ENCODE data around the gene CAPN5. TPM values are rescaled to one million over a fixed set of nuclear protein-coding genes. Genes with fewer than 3 reads are reported as not detected.

The CAPN5 gene
- total RNA-seq, 1 experiment from 2014 or later, result 27.4 TPM

- Mint-ChIP-seq H3K36me3 (no peaks in the 10 kb centered on the region; the same call in 1 of the 2 replicates), H3K4me3 (no peak overlapping the region), H3K4me1 (peaks cover 7% of the 10 kb centered on the region), H3K27ac (peak overlapping the region; percentile 86; the same call in 1 of the 2 replicates), H3K9me3 (no peaks in the 10 kb centered on the region), H3K27me3 (ENCODE audit: low read depth) (no peaks in the 10 kb centered on the region)
- DNase-seq (ENCODE audit: low spot score) (peak; percentile 94), ATAC-seq (peak; percentile 92)
- ChIA-PET CTCF (interaction anchor here (0.5 to 3.9 kb wide), 60 partner anchors 9 to 546 kb away, joined by 3 to 126 read pairs (median 6); partner anchors contain the start of genes CAPN5, CLNS1A and MYO7A), POLR2A (interaction anchor here (0.5 to 1.0 kb wide), 3 partner anchors 25 to 44 kb away, joined by 3 to 5 read pairs (median 4); partner anchors contain the start of gene CAPN5)
- TF ChIP-seq TCF7 (CRISPR knock-in tag; IDR thresholded peaks at IDR 0.05; ENCODE audit: low read depth) (no peak), FOXP4 (CRISPR knock-in tag; IDR thresholded peaks at IDR 0.05) (0 out of 2 replicates have a peak, but pooled peaks have one; percentile 21), ETV6 (CRISPR knock-in tag; IDR thresholded peaks at IDR 0.05) (peak; percentile 66; the same call in 1 of the 2 replicates), MYBL2 (CRISPR knock-in tag; IDR thresholded peaks at IDR 0.05) (0 out of 2 replicates have a peak, but pooled peaks have one; percentile 17), JAZF1 (CRISPR knock-in tag; IDR thresholded peaks at IDR 0.05) (no peak), CTCF (IDR thresholded peaks at IDR 0.05) (peak; percentile 85), HMGXB4 (CRISPR knock-in tag; IDR thresholded peaks at IDR 0.05) (0 out of 2 replicates have a peak, but pooled peaks have one; percentile 16), CBFB (CRISPR knock-in tag; IDR thresholded peaks at IDR 0.05; ENCODE audit: low read depth) (0 out of 2 replicates have a peak, but pooled peaks have one; percentile 14)
Measured at GRCh38 chr11:77091146-77091940, 24.6 kb downstream of the CAPN5 start.

- Mint-ChIP-seq H3K36me3 (peaks cover 3% of the 10 kb centered on the region; the same call in 1 of the 2 replicates), H3K4me3 (no peak overlapping the region), H3K27ac (no peak overlapping the region), H3K9me3 (no peaks in the 10 kb centered on the region), H3K27me3 (ENCODE audit: low read depth) (no peaks in the 10 kb centered on the region), H3K4me1 (peaks cover 7% of the 10 kb centered on the region)
- CTCF ChIA-PET, result interaction anchor here (1.3 to 3.9 kb wide), 15 partner anchors 9 to 388 kb away, joined by 4 to 126 read pairs (median 24); partner anchors contain the start of genes CAPN5 and MYO7A
- DNase-seq (ENCODE audit: low spot score) (no peak), ATAC-seq (no peak)
- POLR2A ChIA-PET, result no interaction called here
- no peak for TF ChIP-seq HMGXB4 (CRISPR knock-in tag; IDR thresholded peaks at IDR 0.05)
- no peak for TF ChIP-seq PRRX2 (CRISPR knock-in tag; IDR thresholded peaks at IDR 0.05)
- no peak for TF ChIP-seq AFF4 (CRISPR knock-in tag; IDR thresholded peaks at IDR 0.05; ENCODE audit: borderline replicate concordance)
- TF ChIP-seq USF1 (CRISPR knock-in tag; IDR thresholded peaks at IDR 0.05), result no peak
- no peak for TF ChIP-seq ZNF512 (CRISPR knock-in tag; IDR thresholded peaks at IDR 0.05; ENCODE audit: borderline replicate concordance)
- TF ChIP-seq TP53 (CRISPR knock-in tag; IDR thresholded peaks at IDR 0.05), result no peak
- no peak for TF ChIP-seq GABPB1 (CRISPR knock-in tag; IDR thresholded peaks at IDR 0.05)
- no peak for TF ChIP-seq ZNF121 (CRISPR knock-in tag; IDR thresholded peaks at IDR 0.05)
- TF ChIP-seq ZNF396 (CRISPR knock-in tag; IDR thresholded peaks at IDR 0.05; ENCODE audit: borderline replicate concordance), result no peak
- no peak for TF ChIP-seq JAZF1 (CRISPR knock-in tag; IDR thresholded peaks at IDR 0.05)
- TF ChIP-seq NR2C2 (CRISPR knock-in tag; IDR thresholded peaks at IDR 0.05), result no peak
- no peak for TF ChIP-seq NR3C1 (CRISPR knock-in tag; conservative IDR thresholded peaks at IDR 0.05; ENCODE audit: low read depth)
Measured at GRCh38 chr11:77092382-77092781, 25.6 kb downstream of the CAPN5 start.
